Measurements from ENCODE around the gene DPP7. TPM values are rescaled to one million over a fixed set of nuclear protein-coding genes. Genes with fewer than 3 reads are reported as not detected.

Gene DPP7
- total RNA-seq, 2 donors from 2014 or later: 165 to 188 TPM

- no peak overlapping the region for H3K4me3 ChIP-seq
- no peak overlapping the region for H3K27ac ChIP-seq
- TF ChIP-seq, protein P1, sequence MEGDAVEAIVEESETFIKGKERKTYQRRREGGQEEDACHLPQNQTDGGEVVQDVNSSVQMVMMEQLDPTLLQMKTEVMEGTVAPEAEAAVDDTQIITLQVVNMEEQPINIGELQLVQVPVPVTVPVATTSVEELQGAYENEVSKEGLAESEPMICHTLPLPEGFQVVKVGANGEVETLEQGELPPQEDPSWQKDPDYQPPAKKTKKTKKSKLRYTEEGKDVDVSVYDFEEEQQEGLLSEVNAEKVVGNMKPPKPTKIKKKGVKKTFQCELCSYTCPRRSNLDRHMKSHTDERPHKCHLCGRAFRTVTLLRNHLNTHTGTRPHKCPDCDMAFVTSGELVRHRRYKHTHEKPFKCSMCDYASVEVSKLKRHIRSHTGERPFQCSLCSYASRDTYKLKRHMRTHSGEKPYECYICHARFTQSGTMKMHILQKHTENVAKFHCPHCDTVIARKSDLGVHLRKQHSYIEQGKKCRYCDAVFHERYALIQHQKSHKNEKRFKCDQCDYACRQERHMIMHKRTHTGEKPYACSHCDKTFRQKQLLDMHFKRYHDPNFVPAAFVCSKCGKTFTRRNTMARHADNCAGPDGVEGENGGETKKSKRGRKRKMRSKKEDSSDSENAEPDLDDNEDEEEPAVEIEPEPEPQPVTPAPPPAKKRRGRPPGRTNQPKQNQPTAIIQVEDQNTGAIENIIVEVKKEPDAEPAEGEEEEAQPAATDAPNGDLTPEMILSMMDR (IDR thresholded peaks at IDR 0.05): no peak
- H3K4me1 ChIP-seq: no peaks in the 10 kb centered on the region
- DNase-seq (ENCODE audit: low spot score): no peak
- peaks cover 0 to 4% of the 10 kb centered on the region in 2 donors for H3K27me3 ChIP-seq
- H3K36me3 ChIP-seq: no peaks in the 10 kb centered on the region
- no peaks in the 10 kb centered on the region for H3K9me3 ChIP-seq
Observed at GRCh38 chr9:137145731-137146526, 31.4 kb upstream of the DPP7 start.

GRCh38 chr9:137143459-137143858 is 28.9 kb upstream of the DPP7 start:
- no peak overlapping the region for H3K27ac ChIP-seq
- DNase-seq (ENCODE audit: low spot score): no peak
- no peaks in the 10 kb centered on the region for H3K9me3 ChIP-seq
- TF ChIP-seq, protein P1 (IDR thresholded peaks at IDR 0.05): no peak
- no peaks in the 10 kb centered on the region for H3K36me3 ChIP-seq
- H3K27me3 ChIP-seq: peaks cover 0 to 8% of the 10 kb centered on the region in 2 donors
- H3K4me1 ChIP-seq: peaks cover 0 to 6% of the 10 kb centered on the region in 2 donors
- no peak overlapping the region for H3K4me3 ChIP-seq

DNA sequence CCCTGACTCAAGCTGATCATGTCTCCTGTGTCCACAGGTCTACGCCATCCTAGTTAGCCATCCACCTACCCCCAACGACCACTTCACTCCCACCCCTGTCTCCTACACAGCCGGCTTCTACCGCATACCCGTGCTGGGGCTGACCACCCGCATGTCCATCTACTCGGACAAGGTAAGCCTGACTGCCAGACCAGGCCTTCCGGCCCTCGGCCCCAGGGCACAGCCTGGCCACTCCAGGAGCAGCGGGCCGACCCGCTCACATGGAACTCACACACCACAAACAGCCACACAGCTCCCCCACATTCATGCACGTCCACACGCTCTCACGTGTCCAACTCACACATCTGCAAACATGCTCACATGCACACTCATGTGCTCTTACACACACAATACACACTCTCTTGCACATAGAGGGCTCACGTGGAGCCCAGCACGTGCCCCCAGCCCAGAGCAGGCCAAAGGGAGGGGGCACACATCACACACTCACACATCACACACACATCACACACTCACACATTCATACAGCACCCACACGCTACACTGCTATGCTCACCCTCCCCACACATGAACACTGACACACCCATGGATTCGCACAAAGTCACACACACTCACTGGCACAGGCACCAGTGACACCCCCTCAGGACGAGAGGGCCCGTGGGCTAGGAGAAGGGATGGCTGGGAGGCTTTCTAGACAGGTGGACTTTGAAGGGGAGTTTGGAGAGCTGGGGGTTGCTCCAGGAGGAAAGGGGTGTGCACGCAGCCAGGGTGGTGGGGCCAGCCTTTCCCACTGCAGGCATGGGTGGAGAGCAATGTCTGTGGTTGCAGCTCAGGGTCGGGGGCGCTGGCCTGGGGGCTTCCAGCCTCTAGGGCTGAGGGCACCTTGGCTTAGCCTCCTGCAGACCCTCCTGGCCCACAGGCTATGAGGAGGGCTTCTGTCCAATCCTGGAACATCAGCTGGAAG is 27.7 kb upstream of the DPP7 start:
- no peaks in the 10 kb centered on the region for H3K36me3 ChIP-seq
- DNase-seq (ENCODE audit: low spot score): no peak
- H3K4me3 ChIP-seq: no peak overlapping the region
- peaks cover 0 to 8% of the 10 kb centered on the region in 2 donors for H3K4me1 ChIP-seq
- no peaks in the 10 kb centered on the region for H3K9me3 ChIP-seq
- peaks cover 8 to 16% of the 10 kb centered on the region in 2 donors for H3K27me3 ChIP-seq
- TF ChIP-seq, protein P1 (IDR thresholded peaks at IDR 0.05): no peak
- H3K27ac ChIP-seq: no peak overlapping the region

DNA sequence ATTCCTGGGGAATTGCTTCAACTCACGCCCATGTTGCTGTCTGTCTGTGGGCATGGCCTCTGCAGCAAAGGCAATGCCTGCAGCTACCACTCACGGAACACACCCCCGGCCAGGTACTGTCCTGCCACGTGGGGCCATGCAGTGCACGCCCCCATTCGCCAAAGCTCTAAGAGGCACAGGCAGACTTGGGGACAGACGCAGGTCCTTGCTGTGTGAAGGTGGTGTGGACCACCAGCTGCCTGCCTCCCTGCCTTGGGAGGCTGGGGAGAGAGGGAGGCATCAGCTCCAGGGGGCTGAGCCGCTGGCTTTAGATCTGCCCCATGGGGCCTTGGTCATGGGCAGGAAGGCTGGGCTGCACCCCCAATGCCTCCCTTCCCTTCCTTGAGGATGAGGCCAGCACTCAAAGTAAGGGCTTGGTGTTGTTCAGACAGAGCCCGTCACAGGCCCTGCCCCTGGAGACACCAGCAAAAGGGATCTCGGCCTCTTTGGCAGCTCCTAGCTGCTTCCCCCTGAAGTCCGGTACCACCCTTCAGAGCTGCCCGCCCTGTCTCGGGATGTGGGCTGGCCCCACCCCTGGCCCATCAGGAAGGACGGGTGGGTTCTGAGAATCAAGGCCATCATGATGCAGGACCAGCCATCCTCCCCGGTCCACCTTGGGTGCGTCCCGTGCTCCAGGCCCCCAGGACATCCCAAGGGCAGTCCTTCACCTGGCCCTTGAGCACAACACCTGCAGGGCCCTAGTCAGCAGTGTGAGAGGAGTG is 26.7 kb upstream of the DPP7 start:
- TF ChIP-seq, protein P1 (IDR thresholded peaks at IDR 0.05): no peak
- Histone ChIP-seq H3K36me3 (no peaks in the 10 kb centered on the region), H3K9me3 (no peaks in the 10 kb centered on the region), H3K27me3 (peaks cover 12 to 15% of the 10 kb centered on the region in 2 donors), H3K4me1 (peaks cover 0 to 8% of the 10 kb centered on the region in 2 donors), H3K4me3 (no peak overlapping the region), H3K27ac (no peak overlapping the region)
- no peak for DNase-seq (ENCODE audit: low spot score)
